HepG2 (cell line): ENCODE results near the gene TBC1D32. TPM values are rescaled to one million over a fixed set of nuclear protein-coding genes. Genes with fewer than 3 reads are reported as not detected.

Source experiments
- ARNT ChIP-seq: fragments of 450-650 bp; IDR thresholded peaks from 2 replicates; pipeline ENCODE4 v1.6.1; 2017
- ATF4 ChIP-seq, 2 experiments: fragments of 450-650 bp in 1 of 2; sonication (generic) in 1 of 2; formaldehyde crosslinking; IDR thresholded peaks; 2 replicates each; pipeline versions ENCODE4 v1.5.0 to v1.8.0; 2020 to 2022; ENCODE audit warnings: mild to moderate bottlenecking in 1 of 2, missing genetic modification reagents in 1 of 2
- HNF4G ChIP-seq, 2 experiments: sonication (generic) in 1 of 2; formaldehyde crosslinking in 1 of 2; IDR thresholded peaks; 2 replicates each; pipeline versions ENCODE4 v1.4.0 to v1.6.1; 2011 to 2020; ENCODE audit warnings: borderline replicate concordance in 2 of 2, low read depth in 2 of 2, mild to moderate bottlenecking in 2 of 2, low read length in 1 of 2, missing genetic modification reagents in 1 of 2, moderate library complexity in 1 of 2
- HOMEZ ChIP-seq: IDR thresholded peaks from 2 replicates; pipeline ENCODE4 v1.6.1; 2016; ENCODE audit warnings: low read depth
- MNT ChIP-seq: fragments of 450-650 bp; IDR thresholded peaks from 2 replicates; pipeline ENCODE4 v1.6.1; 2016
- NR2F6 ChIP-seq, 2 experiments: IDR thresholded peaks; 2 replicates each; pipeline ENCODE4 v1.6.1; 2016; ENCODE audit warnings: antibody characterized with exemption in 1 of 2, mild to moderate bottlenecking in 1 of 2
- PATZ1 ChIP-seq: sonication (generic); formaldehyde crosslinking; IDR thresholded peaks from 2 replicates; pipeline ENCODE4 v1.4.0; 2020; ENCODE audit warnings: missing genetic modification reagents
- SETDB1 ChIP-seq: sonication (generic); formaldehyde crosslinking; IDR thresholded peaks from 2 replicates; pipeline ENCODE4 v1.5.1; 2020; ENCODE audit warnings: missing genetic modification reagents, mild to moderate bottlenecking, borderline replicate concordance
- TBP ChIP-seq: sonication (generic); formaldehyde crosslinking; IDR thresholded peaks from 2 replicates; pipeline ENCODE4 v1.5.0; 2020; ENCODE audit warnings: missing genetic modification reagents
- TP53 ChIP-seq: sonication (generic); formaldehyde crosslinking; conservative IDR thresholded peaks from 2 replicates; pipeline ENCODE4 v1.4.0; 2020; ENCODE audit warnings: missing genetic modification reagents
- YEATS4 ChIP-seq: sonication (generic); formaldehyde crosslinking; IDR thresholded peaks from 2 replicates; pipeline ENCODE4 v1.4.0; 2020; ENCODE audit warnings: missing genetic modification reagents, borderline replicate concordance
- ZBTB39 ChIP-seq: sonication (generic); formaldehyde crosslinking; IDR thresholded peaks from 2 replicates; pipeline ENCODE4 v1.5.0; 2020; ENCODE audit warnings: missing genetic modification reagents
- ZFP91 ChIP-seq: sonication (generic); formaldehyde crosslinking; IDR thresholded peaks from 2 replicates; pipeline ENCODE4 v1.9.0; 2022; ENCODE audit warnings: missing genetic modification reagents, mild to moderate bottlenecking, borderline replicate concordance
- ZNF225 ChIP-seq: sonication (generic); formaldehyde crosslinking; IDR thresholded peaks from 2 replicates; pipeline ENCODE4 v1.4.0; 2020; ENCODE audit warnings: mild to moderate bottlenecking, missing genetic modification reagents
- ZNF264 ChIP-seq: sonication (generic); formaldehyde crosslinking; IDR thresholded peaks from 2 replicates; pipeline ENCODE4 v1.4.0; 2020; ENCODE audit warnings: missing genetic modification reagents
- ZNF546 ChIP-seq: sonication (generic); formaldehyde crosslinking; conservative IDR thresholded peaks from 2 replicates; pipeline ENCODE4 v1.8.1; 2023; ENCODE audit warnings: mild to moderate bottlenecking, missing genetic modification reagents
- ZNF605 ChIP-seq: sonication (generic); formaldehyde crosslinking; IDR thresholded peaks from 2 replicates; pipeline ENCODE4 v1.8.0; 2022; ENCODE audit warnings: mild to moderate bottlenecking, missing genetic modification reagents
- polyA plus RNA-seq, 8 experiments: library from polyadenylated mRNA; depleted of rRNA in 3 of 8; stranded (reverse) in 7 of 8; unstranded in 1 of 8; fragments of >200 nt; fragmentation: Illumina TruSeq in 4 of 8; extraction: Trizol in 4 of 8; gene quantifications; 2 replicates each; pipeline versions ENCODE4 v1.2.1 to v1.2.3, GENCODE V29; 2011 to 2016; ENCODE audit warnings: low read depth in 4 of 8, missing spikeins in 1 of 8, mixed read lengths in 1 of 8; ENCODE audit not compliant: insufficient read depth in 1 of 8
- total RNA-seq, 5 experiments: library from RNA; depleted of rRNA; stranded (reverse); fragments of >200 nt; fragmentation: Illumina TruSeq; extraction: Trizol; gene quantifications; 2 replicates each; pipeline ENCODE4 v1.2.3, GENCODE V29; 2016; ENCODE audit warnings: low read depth in 1 of 5

The TBC1D32 gene
- total and polyA plus RNA-seq, 2 of the 13 experiments (the other 11 are each of a cell fraction or from before 2014, with no cell fraction given): 2.0 to 4.8 TPM

GRCh38 chr6:121334299-121335086 is at the start of gene TBC1D32 (continued):
- TF ChIP-seq YEATS4 (peak; percentile 83; the same call in 1 of the 2 replicates), ZNF605 (CRISPR knock-in tag) (peak; percentile 85), ARNT (no peak), ZNF225 (CRISPR knock-in tag) (peak; percentile 91; the same call in 1 of the 2 replicates), SETDB1 (CRISPR knock-in tag) (no peak), HOMEZ (CRISPR knock-in tag) (peak; percentile 20), ATF4 (CRISPR knock-in tag; IDR thresholded peaks at IDR 0.05) (no peak; a peak in 1 of 4 replicates), TBP (CRISPR knock-in tag) (no peak), ZBTB39 (no peak), PATZ1 (peak; percentile 91), NR2F6 (IDR thresholded peaks at IDR 0.05) (no peak), NR2F6 (CRISPR knock-in tag; IDR thresholded peaks at IDR 0.05) (no peak; the same call in 1 of the 2 replicates), ZNF264 (CRISPR knock-in tag) (no peak), ZFP91 (CRISPR knock-in tag) (peak; percentile 88), MNT (peak; percentile 21; the same call in 1 of the 2 replicates), HNF4G (IDR thresholded peaks at IDR 0.05; ENCODE audit: borderline replicate concordance, low read depth, low read length) (no peak), HNF4G (CRISPR knock-in tag; IDR thresholded peaks at IDR 0.05; ENCODE audit: borderline replicate concordance, low read depth) (0 out of 2 replicates have a peak, but pooled peaks have one; percentile 34), TP53 (CRISPR knock-in tag) (no peak), ZNF546 (CRISPR knock-in tag) (peak; percentile 88)
